ENCODE results near the gene TM2D1.

DNA sequence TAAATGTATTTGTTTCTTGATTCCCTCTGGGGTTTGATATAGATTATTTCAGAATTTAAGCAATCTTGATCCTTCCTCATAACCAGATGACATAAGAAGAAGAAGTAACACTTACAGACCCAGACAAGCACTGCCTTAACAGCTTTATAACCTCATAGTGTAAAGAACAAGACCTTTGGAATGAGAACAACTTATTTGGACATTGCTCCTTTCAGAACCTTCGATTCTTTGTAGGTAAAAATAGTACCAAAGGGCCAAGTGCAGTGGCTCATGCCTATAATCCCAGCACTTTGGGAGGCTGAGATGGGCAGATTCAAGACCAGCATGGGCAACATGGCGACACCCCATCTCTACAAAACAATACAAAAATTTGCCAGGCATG, 15.0 kb downstream of the TM2D1 start:
- TF ChIP-seq CTCF (IDR thresholded peaks at IDR 0.05) = no peak
- no peak for TF ChIP-seq EZH2 (IDR thresholded peaks at IDR 0.05)
- TF ChIP-seq EZH2phosphoT487 (IDR thresholded peaks at IDR 0.05) = no peak

All from neural progenitor cell (in vitro differentiated cells).